Measurements from ENCODE around the gene PDP2. TPM values are rescaled to one million over a fixed set of nuclear protein-coding genes. Genes with fewer than 3 reads are reported as not detected.
A peak's percentile ranks its signal among the peaks of the same experiment; 100 is the strongest.

The PDP2 gene
- total RNA-seq, 1 donor from 2014 or later, result 18.3 TPM

DNA sequence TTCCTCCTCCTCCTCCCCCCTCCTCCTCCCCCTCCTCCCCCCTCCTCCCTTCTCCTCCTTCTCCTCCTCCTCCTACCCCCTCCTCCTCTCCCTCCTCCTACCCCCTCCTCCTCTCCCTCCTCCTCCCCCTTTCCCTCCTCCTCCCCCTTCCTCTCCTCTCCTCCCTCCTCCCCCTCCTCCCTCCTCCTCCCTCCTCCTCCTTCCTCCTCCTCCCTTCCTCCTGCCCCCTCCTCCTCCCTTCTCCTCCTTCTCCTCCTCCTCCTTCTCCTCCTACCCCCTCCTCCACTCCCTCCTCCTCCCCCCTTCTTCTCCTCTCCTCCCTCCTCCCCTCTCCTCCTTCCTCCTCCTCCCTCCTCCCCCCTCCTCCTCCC lies 6.6 kb upstream of the PDP2 start:
- Mint-ChIP-seq H3K36me3 (ENCODE audit: unreplicated experiment) (no peaks in the 10 kb centered on the region), H3K4me1 (ENCODE audit: low read depth, unreplicated experiment) (peaks cover 9% of the 10 kb centered on the region), H3K9me3 (ENCODE audit: unreplicated experiment) (peaks cover 5% of the 10 kb centered on the region), H3K27me3 (ENCODE audit: unreplicated experiment) (peaks cover 1% of the 10 kb centered on the region), H3K27ac (ENCODE audit: unreplicated experiment) (no peak overlapping the region), H3K4me3 (ENCODE audit: unreplicated experiment) (no peak overlapping the region)
- TF ChIP-seq, protein P1, sequence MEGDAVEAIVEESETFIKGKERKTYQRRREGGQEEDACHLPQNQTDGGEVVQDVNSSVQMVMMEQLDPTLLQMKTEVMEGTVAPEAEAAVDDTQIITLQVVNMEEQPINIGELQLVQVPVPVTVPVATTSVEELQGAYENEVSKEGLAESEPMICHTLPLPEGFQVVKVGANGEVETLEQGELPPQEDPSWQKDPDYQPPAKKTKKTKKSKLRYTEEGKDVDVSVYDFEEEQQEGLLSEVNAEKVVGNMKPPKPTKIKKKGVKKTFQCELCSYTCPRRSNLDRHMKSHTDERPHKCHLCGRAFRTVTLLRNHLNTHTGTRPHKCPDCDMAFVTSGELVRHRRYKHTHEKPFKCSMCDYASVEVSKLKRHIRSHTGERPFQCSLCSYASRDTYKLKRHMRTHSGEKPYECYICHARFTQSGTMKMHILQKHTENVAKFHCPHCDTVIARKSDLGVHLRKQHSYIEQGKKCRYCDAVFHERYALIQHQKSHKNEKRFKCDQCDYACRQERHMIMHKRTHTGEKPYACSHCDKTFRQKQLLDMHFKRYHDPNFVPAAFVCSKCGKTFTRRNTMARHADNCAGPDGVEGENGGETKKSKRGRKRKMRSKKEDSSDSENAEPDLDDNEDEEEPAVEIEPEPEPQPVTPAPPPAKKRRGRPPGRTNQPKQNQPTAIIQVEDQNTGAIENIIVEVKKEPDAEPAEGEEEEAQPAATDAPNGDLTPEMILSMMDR (IDR thresholded peaks at IDR 0.05; ENCODE audit: partially characterized antibody, unreplicated experiment), result no peak
- no peak for DNase-seq

DNA sequence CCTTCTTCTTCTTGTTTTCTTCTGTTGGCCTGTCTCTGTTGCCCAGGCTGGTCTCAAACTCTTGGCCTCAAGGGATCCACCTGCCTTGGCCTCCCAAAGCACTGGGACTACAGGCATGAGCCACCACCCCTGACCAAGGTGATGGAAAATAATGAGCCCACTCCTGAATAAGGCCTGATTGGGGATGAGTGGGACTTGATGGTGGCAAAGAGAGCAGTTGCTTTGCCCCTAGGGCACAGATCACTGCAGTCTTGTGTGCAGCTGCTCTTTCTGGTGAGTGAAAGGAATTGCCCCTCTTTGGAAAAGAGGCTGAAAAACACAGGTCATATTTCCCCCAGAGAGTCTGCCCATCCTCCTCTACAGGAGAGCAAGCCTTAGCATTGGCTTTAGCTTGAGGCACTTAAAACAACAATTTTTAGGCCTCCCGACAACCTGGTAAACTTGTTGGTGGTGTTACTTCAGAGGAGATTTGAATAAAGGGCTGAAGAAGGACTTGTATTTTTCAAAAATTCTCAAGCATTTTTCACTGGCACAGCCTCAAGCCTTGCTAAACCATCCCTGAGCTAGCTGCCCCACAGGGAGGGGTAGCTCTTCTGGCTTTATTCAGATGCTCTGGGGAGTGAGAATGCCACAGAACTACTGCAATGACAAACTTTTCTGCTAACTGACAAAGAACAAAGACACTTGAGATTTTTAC lies 6.1 kb upstream of the PDP2 start:
- peaks cover 1% of the 10 kb centered on the region for H3K27me3 Mint-ChIP-seq (ENCODE audit: unreplicated experiment)
- H3K27ac Mint-ChIP-seq (ENCODE audit: unreplicated experiment), result no peak overlapping the region
- H3K4me3 Mint-ChIP-seq (ENCODE audit: unreplicated experiment), result no peak overlapping the region
- peaks cover 9% of the 10 kb centered on the region for H3K4me1 Mint-ChIP-seq (ENCODE audit: low read depth, unreplicated experiment)
- no peaks in the 10 kb centered on the region for H3K36me3 Mint-ChIP-seq (ENCODE audit: unreplicated experiment)
- no peak for DNase-seq
- TF ChIP-seq, protein P1 (IDR thresholded peaks at IDR 0.05; ENCODE audit: partially characterized antibody, unreplicated experiment), result no peak
- peaks cover 5% of the 10 kb centered on the region for H3K9me3 Mint-ChIP-seq (ENCODE audit: unreplicated experiment)

DNA sequence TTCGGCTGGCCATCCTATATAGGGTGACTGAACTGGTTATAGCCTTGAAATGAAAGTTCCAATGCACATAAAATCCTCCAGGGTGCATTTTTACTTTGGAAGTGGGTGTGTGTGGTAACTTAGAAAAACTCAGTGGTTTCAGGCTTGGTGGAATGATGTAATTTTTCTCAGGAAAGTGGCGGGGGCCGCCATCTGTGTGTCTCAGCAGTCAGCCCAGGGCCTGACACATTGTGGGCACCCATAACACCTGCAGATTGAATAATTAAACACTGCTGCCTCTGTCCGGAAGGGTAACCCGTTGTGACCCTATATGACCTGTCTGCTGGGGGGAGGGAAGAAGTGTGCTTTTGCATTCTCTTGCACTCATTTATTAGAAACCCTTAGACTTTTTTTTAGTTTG lies 2.2 kb upstream of the PDP2 start:
- no peak overlapping the region for H3K27ac Mint-ChIP-seq (ENCODE audit: unreplicated experiment)
- peaks cover 14% of the 10 kb centered on the region for H3K4me1 Mint-ChIP-seq (ENCODE audit: low read depth, unreplicated experiment)
- no peak overlapping the region for H3K4me3 Mint-ChIP-seq (ENCODE audit: unreplicated experiment)
- no peaks in the 10 kb centered on the region for H3K36me3 Mint-ChIP-seq (ENCODE audit: unreplicated experiment)
- H3K27me3 Mint-ChIP-seq (ENCODE audit: unreplicated experiment), result peaks cover 7% of the 10 kb centered on the region
- TF ChIP-seq, protein P1 (IDR thresholded peaks at IDR 0.05; ENCODE audit: partially characterized antibody, unreplicated experiment), result no peak
- no peak for DNase-seq
- peaks cover 6% of the 10 kb centered on the region for H3K9me3 Mint-ChIP-seq (ENCODE audit: unreplicated experiment)

DNA sequence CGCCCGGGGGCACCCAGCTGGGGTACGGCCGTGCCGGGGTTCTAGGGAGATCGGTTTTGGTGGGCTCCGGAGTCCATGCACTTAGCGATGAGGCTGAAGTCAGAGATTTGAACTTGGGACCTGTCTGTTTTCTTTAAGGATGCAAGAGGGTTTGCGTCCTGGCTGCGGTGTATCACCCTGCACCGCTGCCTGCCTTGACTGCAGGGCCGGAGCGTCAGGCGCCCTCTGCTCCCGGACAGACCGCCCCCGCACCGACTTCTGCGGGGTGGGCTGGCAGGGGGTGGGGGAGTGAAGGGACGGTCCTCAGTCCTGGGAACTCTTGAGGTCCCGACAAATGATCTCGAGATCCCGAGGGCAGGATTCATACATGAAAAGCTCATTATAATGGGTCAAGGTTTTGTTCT lies 701 bp downstream of the PDP2 start:
- Mint-ChIP-seq H3K4me3 (ENCODE audit: unreplicated experiment) (peak overlapping the region; percentile 63), H3K36me3 (ENCODE audit: unreplicated experiment) (no peaks in the 10 kb centered on the region), H3K9me3 (ENCODE audit: unreplicated experiment) (peaks cover 6% of the 10 kb centered on the region), H3K27ac (ENCODE audit: unreplicated experiment) (no peak overlapping the region), H3K27me3 (ENCODE audit: unreplicated experiment) (peaks cover 7% of the 10 kb centered on the region), H3K4me1 (ENCODE audit: low read depth, unreplicated experiment) (peaks cover 8% of the 10 kb centered on the region)
- TF ChIP-seq, protein P1 (IDR thresholded peaks at IDR 0.05; ENCODE audit: partially characterized antibody, unreplicated experiment), result no peak
- no peak for DNase-seq

DNA sequence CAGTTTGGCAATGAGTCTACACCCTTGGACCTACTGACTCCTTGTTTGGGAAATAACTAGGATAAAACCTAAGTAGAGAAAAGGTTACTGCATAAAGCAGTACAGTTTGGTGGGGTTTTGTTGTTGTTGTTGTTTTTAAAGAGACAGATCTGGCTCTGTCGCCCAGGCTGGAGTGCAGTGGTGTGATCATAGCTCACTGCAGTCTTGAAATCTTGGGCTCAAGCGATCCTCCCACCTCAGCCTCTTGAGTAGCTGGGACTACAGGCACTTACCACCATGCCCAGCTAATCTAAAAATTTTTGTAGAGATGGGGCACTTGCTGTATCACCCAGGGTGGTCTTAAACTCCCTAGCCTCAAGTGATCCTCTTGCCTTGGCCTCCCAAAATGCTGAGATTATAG lies 1.2 kb downstream of the PDP2 start:
- no peak for DNase-seq
- no peaks in the 10 kb centered on the region for H3K36me3 Mint-ChIP-seq (ENCODE audit: unreplicated experiment)
- peaks cover 3% of the 10 kb centered on the region for H3K9me3 Mint-ChIP-seq (ENCODE audit: unreplicated experiment)

More for the DNA sequence above, 1.2 kb downstream of the PDP2 start:
- no peak overlapping the region for H3K27ac Mint-ChIP-seq (ENCODE audit: unreplicated experiment)
- TF ChIP-seq, protein P1 (IDR thresholded peaks at IDR 0.05; ENCODE audit: partially characterized antibody, unreplicated experiment), result no peak
- H3K4me1 Mint-ChIP-seq (ENCODE audit: low read depth, unreplicated experiment), result peaks cover 6% of the 10 kb centered on the region
- peaks cover 7% of the 10 kb centered on the region for H3K27me3 Mint-ChIP-seq (ENCODE audit: unreplicated experiment)
- no peak overlapping the region for H3K4me3 Mint-ChIP-seq (ENCODE audit: unreplicated experiment)

All from glutamatergic neuron (in vitro differentiated cells).